K562 (cell line): ENCODE results near the gene PDCD11. TPM values are rescaled to one million over a fixed set of nuclear protein-coding genes. Genes with fewer than 3 reads are reported as not detected.

ENCODE experiments used
- BHLHE40 ChIP-seq: IDR thresholded peaks from 2 replicates; pipeline ENCODE4 v1.6.1; 2011; ENCODE audit warnings: low read length, improper control_type of control experiment
- CHD2 ChIP-seq: IDR thresholded peaks from 2 replicates; pipeline ENCODE4 v1.6.1; 2011; ENCODE audit warnings: low read depth, low read length
- ERF ChIP-seq: fragments of 450-650 bp; formaldehyde crosslinking; IDR thresholded peaks from 2 replicates; pipeline ENCODE4 v1.4.0; 2020; ENCODE audit warnings: mild to moderate bottlenecking, mixed read lengths
- IRF9 ChIP-seq: fragments of 450-650 bp; IDR thresholded peaks from 2 replicates; pipeline ENCODE4 v1.6.1; 2016; ENCODE audit warnings: missing biosample characterization, missing genetic modification characterization
- JUND ChIP-seq, 2 experiments: IDR thresholded peaks; 2 replicates in 1 of 2; 3 replicates in 1 of 2; pipeline ENCODE4 v1.6.1; 2011; ENCODE audit warnings: borderline replicate concordance in 2 of 2, low read depth in 2 of 2, low read length in 2 of 2, improper control_type of control experiment in 1 of 2, missing biosample characterization in 1 of 2, missing genetic modification characterization in 1 of 2, missing genetic modification reagents in 1 of 2
- KDM5B ChIP-seq: fragments of 200-600 bp; sonication (generic); IDR thresholded peaks from 2 replicates; pipeline ENCODE4 v1.6.1; 2012; ENCODE audit warnings: low read depth, mild to moderate bottlenecking, moderate library complexity, low read length, control low read depth, inconsistent platforms; ENCODE audit not compliant: insufficient replicate concordance
- POLR2G ChIP-seq: fragments of 200-400 bp; formaldehyde crosslinking; IDR thresholded peaks from 2 replicates; pipeline ENCODE4 v1.6.1; 2017; ENCODE audit warnings: low read depth, mild to moderate bottlenecking, antibody characterized with exemption, low read length, moderate library complexity
- PRDM10 ChIP-seq: fragments of 450-650 bp; IDR thresholded peaks from 2 replicates; pipeline ENCODE4 v1.6.1; 2018; ENCODE audit not compliant: partially characterized antibody
- RAD21 ChIP-seq, 2 experiments: fragments of 250-450 bp in 1 of 2; fragments of 450-650 bp in 1 of 2; sonication (Bioruptor Pico) in 1 of 2; formaldehyde crosslinking in 1 of 2; IDR thresholded peaks in 1 of 2; conservative IDR thresholded peaks in 1 of 2; 2 replicates each; pipeline versions ENCODE4 v1.4.0 to v1.8.0; 2020 to 2022; ENCODE audit warnings: mild to moderate bottlenecking in 2 of 2, moderate library complexity in 1 of 2
- SP1 ChIP-seq: sonication (generic); formaldehyde crosslinking; IDR thresholded peaks from 2 replicates; pipeline ENCODE4 v1.8.1; 2022; ENCODE audit warnings: mild to moderate bottlenecking, missing genetic modification reagents
- SRF ChIP-seq, 2 experiments: fragments of 250-450, 450-650 bp in 1 of 2; sonication (Bioruptor Pico) in 1 of 2; sonication (generic) in 1 of 2; formaldehyde crosslinking; IDR thresholded peaks; 2 replicates each; pipeline versions ENCODE4 v1.5.0 to v1.5.1; 2020 to 2022; ENCODE audit warnings: mild to moderate bottlenecking in 1 of 2, missing genetic modification reagents in 1 of 2
- ZBTB7A ChIP-seq: IDR thresholded peaks from 2 replicates; pipeline ENCODE4 v1.6.1; 2011; ENCODE audit warnings: low read depth, mild to moderate bottlenecking, low read length, moderate library complexity, borderline replicate concordance; ENCODE audit not compliant: control insufficient read depth
- ZNF639 ChIP-seq, 2 experiments: fragments of 200-800 bp in 1 of 2; sonication (Bioruptor generic) in 1 of 2; sonication (generic) in 1 of 2; formaldehyde crosslinking in 1 of 2; IDR thresholded peaks in 1 of 2; conservative IDR thresholded peaks in 1 of 2; 2 replicates each; pipeline versions ENCODE4 v1.5.0 to v1.6.1; 2016 to 2020; ENCODE audit warnings: missing compliant biosample characterization in 1 of 2, missing genetic modification characterization in 1 of 2, missing genetic modification reagents in 1 of 2
- polyA plus RNA-seq, 8 experiments: library from polyadenylated mRNA; depleted of rRNA in 4 of 8; stranded (reverse) in 5 of 8; unstranded in 3 of 8; fragments of >200 nt; fragmentation: Nextera tagmentation in 2 of 8; fragmentation: Illumina TruSeq in 1 of 8; extraction: Ambion mirVana in 2 of 8; extraction: Trizol in 1 of 8; gene quantifications; 2 replicates each; pipeline versions ENCODE4 v1.2.1 to v1.2.3, GENCODE V29; 2011 to 2014; ENCODE audit warnings: inconsistent platforms in 1 of 8, missing spikeins in 1 of 8
- total RNA-seq, 7 experiments: library from RNA; depleted of rRNA in 6 of 7; stranded (reverse); fragments of >200 nt in 6 of 7; fragmentation: Illumina TruSeq in 2 of 7; extraction: Trizol in 2 of 7; gene quantifications; 2 replicates each; pipeline versions ENCODE4 v1.2.1 to v1.2.3, GENCODE V29; 2011 to 2021; ENCODE audit warnings: low replicate concordance in 1 of 7
- TF ChIP-seq, protein P1 (sequence below), 2 experiments: fragments of 150-350 bp in 1 of 2; IDR thresholded peaks; 2 replicates each; pipeline ENCODE4 v1.6.1; 2012 to 2016; ENCODE audit warnings: low read depth in 2 of 2, low read length in 2 of 2, mild to moderate bottlenecking in 1 of 2, moderate library complexity in 1 of 2

PDCD11 gene
- total and polyA plus RNA-seq, 9 of the 15 experiments (the other 6 are each of a cell fraction or from before 2014, with no cell fraction given), result 14.8 to 73.8 (median 50.0) TPM

- no peak for TF ChIP-seq IRF9
- no peak for TF ChIP-seq RAD21 (CRISPR knock-in tag; conservative IDR thresholded peaks at IDR 0.05 in 1 of 2, IDR thresholded peaks at IDR 0.05 in 1 of 2)
- TF ChIP-seq, protein P1, sequence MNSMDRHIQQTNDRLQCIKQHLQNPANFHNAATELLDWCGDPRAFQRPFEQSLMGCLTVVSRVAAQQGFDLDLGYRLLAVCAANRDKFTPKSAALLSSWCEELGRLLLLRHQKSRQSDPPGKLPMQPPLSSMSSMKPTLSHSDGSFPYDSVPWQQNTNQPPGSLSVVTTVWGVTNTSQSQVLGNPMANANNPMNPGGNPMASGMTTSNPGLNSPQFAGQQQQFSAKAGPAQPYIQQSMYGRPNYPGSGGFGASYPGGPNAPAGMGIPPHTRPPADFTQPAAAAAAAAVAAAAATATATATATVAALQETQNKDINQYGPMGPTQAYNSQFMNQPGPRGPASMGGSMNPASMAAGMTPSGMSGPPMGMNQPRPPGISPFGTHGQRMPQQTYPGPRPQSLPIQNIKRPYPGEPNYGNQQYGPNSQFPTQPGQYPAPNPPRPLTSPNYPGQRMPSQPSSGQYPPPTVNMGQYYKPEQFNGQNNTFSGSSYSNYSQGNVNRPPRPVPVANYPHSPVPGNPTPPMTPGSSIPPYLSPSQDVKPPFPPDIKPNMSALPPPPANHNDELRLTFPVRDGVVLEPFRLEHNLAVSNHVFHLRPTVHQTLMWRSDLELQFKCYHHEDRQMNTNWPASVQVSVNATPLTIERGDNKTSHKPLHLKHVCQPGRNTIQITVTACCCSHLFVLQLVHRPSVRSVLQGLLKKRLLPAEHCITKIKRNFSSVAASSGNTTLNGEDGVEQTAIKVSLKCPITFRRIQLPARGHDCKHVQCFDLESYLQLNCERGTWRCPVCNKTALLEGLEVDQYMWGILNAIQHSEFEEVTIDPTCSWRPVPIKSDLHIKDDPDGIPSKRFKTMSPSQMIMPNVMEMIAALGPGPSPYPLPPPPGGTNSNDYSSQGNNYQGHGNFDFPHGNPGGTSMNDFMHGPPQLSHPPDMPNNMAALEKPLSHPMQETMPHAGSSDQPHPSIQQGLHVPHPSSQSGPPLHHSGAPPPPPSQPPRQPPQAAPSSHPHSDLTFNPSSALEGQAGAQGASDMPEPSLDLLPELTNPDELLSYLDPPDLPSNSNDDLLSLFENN (IDR thresholded peaks at IDR 0.05; ENCODE audit: low read depth in 2 of 2, low read length in 2 of 2), result 0 out of 4 replicates have a peak, but pooled peaks of 1 of the 2 experiments have one; percentile 35
- TF ChIP-seq ZNF639 (CRISPR knock-in tag; conservative IDR thresholded peaks at IDR 0.05 in 1 of 2, IDR thresholded peaks at IDR 0.05 in 1 of 2), result peak in 1 of 2 experiments; percentile 59; a peak in 1 of 4 replicates
- TF ChIP-seq SP1 (CRISPR knock-in tag), result peak; percentile 56; the same call in 1 of the 2 replicates
- 0 out of 2 replicates have a peak, but pooled peaks have one; percentile 5 for TF ChIP-seq BHLHE40
- peak; percentile 39; the same call in 1 of the 2 replicates for TF ChIP-seq ZBTB7A
- peak; percentile 80 for TF ChIP-seq POLR2G
- peak in 1 of 2 experiments; percentile 83; a peak in 2 of 4 replicates for TF ChIP-seq SRF (CRISPR knock-in tag; IDR thresholded peaks at IDR 0.05)
- peak; percentile 93 for TF ChIP-seq KDM5B
- peak; percentile 74 for TF ChIP-seq JUND (IDR thresholded peaks at IDR 0.05; ENCODE audit: borderline replicate concordance, low read depth, low read length)
- TF ChIP-seq JUND (tag; IDR thresholded peaks at IDR 0.05; ENCODE audit: borderline replicate concordance, low read depth, low read length), result peak; percentile 43; the same call in 1 of the 3 replicates
- peak; percentile 16; the same call in 1 of the 2 replicates for TF ChIP-seq CHD2
- TF ChIP-seq ERF (CRISPR knock-in tag), result no peak
- TF ChIP-seq PRDM10, result peak; percentile 7
Observed at GRCh38 chr10:103367782-103368518, 28.5 kb upstream of the PDCD11 start, which contains the start of gene TAF5 (continued).
